ENCODE results near the gene KCNQ1.

The KCNQ1 gene

DNA sequence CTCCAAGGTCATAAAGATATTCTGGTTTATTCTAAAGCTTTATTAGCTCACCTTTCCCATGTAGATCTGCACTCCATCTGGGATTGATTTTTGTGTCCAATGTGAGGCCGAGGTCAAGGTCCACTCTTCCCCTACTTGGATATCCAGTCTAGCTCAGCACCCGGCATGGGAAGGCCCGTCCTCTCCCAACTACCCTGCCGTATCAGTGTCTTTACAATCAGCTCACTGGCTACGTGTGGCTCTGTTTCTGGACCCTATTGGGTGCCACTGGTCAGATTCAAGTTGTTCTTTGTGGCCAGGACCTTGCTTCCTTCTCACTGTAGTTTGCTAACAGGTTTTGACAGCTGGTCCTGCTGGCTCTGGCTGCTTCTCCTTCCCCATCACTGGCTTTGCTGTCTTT lies 224.1 kb downstream of the KCNQ1 start:
- DNase-seq (ENCODE audit: low read depth), result no peak

DNA sequence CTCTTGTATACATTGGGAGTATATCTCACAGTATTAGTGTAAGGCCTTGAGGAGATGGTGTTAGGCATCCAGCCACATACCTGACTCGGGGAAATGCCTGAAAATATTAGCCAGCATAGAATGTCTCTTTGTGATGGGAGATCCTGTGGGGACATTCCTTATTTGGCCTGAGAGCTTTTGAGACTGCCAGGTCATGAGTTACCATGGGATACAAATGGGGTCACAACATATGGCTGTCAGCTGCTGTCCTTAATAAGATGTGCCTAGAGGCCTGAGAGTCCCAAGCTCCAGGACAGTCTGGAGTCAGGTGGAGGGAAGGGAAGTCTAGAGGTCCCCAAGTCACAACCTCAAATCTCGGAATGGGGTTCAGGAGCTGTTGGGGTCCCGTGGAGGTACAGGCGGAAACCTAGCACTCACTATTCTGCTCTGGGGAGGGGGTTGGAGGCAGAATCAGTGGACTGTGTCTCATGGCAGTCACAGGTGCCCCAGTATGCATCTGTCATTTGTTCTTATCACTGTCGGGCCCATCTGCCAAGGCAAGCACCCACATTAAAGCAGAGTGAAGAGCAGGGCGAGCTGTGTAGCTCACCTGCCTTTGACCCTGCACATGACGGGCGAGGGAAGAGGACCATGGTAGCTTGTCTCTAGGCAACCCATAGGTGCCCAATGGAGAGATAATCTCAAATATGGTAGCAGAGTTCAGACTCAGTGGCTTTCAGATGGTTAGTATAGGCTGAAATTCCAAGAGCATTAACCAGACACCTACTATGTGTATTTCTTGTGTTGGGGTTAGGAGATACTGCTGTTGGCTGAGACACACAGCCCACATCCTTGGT lies 225.0 kb downstream of the KCNQ1 start:
- DNase-seq (ENCODE audit: low read depth), result no peak

DNA sequence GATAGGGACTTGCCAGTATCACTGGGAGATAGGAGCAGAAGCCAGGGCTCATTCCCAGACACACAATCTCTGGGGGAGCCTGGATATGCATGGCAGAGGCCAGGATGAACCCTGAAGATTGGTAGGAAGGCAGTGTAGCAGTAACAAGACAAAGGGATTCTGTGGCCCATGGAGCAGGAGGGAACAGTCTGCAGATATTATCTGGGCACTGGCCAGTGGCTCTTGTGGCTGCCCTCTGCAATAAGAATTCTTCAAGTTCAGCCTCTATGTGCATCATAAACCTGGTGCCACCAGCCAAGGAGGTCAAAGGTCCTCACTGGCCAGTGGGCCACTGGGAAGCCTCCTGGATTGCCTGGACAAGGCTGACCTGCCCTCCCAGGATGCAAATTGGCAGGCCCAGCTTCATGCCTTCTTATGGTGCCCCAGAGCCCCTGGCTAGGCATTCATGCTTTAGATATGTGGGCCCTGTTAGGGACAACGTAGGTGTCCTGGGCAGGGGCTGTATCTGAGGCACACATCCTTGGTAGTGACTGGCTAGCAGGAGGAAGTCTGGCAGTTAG lies 225.8 kb downstream of the KCNQ1 start:
- DNase-seq (ENCODE audit: low read depth), result no peak

DNA sequence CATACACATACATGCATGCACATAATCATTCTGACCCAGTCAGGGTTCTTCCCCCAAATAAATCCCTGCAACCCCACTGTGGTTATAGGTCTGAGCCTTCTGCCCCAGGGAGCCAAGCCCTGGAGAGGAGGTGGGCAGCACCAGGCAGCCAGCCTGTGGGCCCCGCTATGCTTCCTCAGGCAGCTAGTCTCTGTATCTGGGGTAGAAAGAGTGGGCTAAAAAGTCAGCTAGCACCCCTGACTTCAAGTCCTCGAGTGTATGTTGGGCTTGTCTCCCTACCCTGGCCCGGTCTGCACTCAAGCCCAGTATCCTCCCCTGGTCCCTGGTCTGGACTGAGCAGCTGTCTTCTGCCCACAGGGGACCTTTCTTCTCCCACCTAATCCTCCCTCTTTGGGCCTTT lies 226.9 kb downstream of the KCNQ1 start:
- no peak for DNase-seq (ENCODE audit: low read depth)

DNA sequence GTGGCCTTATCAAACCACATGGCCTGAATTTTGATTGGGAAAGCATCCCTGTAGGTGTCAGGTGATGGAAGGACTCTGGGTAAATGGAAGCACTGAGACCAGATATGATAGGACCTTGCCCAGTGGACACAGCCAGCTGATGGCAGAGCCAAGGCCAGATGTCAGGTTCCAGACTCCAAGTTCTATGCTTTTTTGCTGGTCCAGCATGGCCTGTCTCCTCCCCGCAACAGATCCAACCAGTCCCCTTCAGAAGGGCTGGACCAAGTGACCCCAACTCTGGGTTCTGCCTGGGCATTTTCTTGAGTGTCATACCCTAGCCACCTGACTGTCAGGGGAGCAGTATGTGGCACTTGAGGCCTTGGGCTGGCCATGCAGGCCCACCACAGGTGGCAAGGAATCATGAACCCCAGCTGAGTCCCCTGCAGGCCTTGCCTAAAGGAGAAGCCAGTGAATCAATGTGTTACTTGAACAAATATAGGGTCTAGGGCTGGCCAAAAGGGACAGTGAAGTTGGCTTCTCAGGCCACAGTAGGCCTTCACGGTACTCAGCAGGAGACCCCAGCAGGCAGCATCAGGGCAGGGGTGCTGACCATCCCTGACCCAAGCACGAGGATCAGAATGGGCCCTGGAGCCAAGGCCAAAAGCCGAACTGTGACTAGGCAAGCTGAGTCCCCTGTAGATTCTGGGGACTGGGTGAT lies 227.9 kb downstream of the KCNQ1 start:
- DNase-seq (ENCODE audit: low read depth), result no peak

DNA sequence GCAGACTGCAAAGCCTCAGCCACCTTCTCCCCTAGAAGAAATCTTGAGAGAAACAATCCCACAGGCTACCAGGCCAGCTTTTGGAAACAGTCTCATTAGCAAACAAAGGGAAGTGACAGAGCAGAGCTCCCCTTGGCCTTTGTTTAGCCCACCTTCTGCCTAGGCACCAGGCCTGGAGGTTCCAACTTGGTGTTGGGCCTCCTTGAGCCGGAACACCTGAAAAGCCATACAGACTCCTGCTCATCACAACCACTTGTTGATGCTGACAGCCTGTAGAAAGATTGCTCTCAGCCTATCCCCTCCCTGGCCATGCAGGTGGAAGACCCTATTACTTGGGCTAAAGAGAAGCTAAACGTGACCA lies 228.4 kb downstream of the KCNQ1 start:
- DNase-seq (ENCODE audit: low read depth), result no peak

DNA sequence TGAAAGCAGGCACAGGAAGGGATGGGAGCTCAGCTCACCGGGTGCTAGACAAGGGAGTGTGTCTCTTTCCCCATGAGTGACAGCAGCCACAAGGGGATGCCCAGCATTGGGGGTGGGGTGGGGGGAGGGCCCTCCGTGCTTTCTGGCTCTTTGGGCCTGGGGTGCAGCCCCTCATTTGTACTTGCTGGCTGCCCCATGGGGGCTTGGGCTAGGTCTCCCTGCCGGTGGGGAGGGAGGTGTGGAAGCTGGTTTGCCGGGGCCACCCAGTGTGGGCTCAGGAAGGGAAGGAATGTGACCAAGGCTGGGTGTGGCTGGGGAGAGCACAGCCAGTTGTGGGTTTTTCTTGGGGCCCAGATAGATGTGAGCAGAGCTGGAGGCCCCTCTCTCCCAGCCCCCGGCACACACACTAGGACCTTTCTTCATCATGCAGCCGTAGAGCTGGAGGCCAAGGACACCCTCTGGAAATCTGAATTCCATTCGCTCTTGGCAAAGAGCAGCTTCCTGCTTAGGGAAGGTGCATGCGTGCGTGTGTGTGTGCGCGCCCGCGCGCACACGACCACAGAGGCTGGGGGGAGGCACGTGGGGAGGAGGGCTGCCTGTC lies 229.2 kb downstream of the KCNQ1 start:
- no peak for DNase-seq (ENCODE audit: low read depth)

DNA sequence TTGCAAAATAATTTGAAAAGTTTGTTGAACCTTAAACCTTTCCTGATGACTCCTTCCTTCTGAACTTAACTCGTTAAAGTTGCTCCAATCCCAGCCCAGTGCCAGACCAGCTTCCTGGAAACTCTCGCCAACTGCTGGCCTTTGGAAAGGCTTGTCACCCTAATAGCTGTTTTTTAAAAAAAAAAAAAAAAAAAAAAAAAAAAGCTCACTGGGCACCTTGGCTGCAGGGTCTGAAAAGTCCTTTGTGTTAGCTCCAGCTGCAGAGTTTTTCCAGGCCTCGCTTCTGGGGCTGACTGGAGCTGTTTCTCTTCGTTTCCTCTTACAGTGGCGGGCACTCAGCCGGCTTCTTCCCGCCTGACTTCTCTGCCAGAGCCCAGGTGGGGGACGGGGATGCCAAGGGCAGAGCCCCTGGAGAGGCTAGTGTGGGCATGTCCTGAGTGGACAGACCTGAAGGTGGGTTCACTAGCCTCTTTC lies 229.9 kb downstream of the KCNQ1 start:
- DNase-seq (ENCODE audit: low read depth), result no peak

DNA sequence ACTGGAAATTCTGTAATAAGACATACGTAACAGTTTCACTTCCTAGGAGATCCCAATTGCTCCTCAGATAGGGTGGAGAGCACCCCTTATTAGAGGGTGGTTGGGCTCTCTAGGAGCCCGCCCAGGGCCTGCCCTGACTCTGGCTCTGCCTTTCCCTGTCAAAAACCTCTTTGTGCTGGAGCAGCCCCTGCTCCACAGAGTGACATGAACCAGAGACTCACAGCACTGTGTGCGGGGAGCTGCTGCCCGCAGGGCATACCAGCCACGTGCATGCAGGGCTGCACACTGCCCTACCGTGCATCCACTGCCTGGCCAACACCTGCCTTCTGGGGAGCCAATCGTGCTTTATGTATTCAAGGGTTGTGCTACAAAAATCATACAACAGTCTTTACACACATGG lies 230.7 kb downstream of the KCNQ1 start:
- DNase-seq (ENCODE audit: low read depth), result no peak

DNA sequence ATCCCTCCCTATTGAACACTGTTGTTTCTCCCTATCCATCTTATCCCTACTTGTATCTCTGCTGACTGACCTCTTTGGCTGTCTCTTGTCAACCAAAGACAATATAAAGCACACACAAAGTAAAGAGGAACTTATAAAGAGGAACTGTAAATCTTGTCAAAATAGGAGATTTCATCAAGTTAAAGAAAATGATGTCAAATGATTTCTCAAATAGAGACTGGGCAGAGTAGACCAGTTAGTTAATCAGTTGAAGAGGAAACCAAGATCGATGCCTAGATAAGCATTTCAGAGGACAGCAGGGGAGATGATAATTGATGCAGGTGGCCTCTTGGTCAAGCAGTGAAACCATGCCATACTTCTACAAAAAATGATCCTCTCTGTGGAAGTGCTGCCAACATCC lies 232.3 kb downstream of the KCNQ1 start:
- no peak for DNase-seq (ENCODE audit: low read depth)

DNA sequence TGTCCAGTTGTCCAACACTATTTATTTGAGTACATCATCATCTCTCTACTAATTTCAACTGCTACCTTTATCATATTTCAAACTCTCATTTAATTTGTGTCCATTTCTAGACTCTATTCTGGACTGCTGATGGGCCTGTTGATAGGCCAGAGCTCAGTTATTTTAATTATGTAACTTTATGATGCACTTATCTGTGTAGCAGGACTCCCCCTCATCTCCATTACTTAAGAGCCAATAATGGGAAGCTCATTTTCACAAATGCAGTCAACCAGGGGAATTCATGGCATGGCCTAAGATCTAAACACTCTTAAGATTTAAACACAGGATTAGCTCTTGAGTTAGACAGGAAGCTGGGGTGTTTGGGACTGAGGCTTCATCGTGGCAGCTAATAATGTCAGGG lies 233.6 kb downstream of the KCNQ1 start:
- DNase-seq (ENCODE audit: low read depth), result no peak

DNA sequence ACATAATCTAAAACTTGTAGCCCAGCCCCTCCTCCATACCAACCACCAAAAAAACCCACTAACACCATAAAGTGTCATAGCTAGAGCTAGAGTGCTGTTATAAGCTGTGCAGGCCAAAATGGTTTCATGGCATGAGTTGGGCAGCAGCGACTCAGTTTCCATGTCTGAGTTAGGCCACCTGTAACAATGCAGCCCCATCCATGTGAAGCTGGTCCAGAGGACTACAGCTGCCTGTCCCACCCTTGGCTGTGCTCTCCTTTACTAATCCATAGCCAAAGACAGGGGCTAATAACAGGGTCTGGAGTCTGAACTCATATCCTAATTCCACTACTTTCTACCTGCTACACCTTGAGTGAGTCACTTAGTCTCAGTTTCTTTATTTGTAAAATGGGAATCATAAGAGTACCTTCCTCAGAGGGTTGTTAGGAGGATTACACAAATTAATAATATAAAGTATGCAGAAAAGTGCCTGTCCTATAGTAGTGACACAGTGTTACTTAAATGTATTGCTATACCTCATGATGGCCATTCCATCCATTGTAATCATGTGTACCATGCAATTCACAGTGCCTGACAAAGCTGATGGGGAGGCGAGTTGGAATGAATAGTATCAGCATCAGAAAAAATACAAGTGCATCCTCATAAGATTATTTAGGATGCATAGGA lies 234.3 kb downstream of the KCNQ1 start:
- no peak for DNase-seq (ENCODE audit: low read depth)

DNA sequence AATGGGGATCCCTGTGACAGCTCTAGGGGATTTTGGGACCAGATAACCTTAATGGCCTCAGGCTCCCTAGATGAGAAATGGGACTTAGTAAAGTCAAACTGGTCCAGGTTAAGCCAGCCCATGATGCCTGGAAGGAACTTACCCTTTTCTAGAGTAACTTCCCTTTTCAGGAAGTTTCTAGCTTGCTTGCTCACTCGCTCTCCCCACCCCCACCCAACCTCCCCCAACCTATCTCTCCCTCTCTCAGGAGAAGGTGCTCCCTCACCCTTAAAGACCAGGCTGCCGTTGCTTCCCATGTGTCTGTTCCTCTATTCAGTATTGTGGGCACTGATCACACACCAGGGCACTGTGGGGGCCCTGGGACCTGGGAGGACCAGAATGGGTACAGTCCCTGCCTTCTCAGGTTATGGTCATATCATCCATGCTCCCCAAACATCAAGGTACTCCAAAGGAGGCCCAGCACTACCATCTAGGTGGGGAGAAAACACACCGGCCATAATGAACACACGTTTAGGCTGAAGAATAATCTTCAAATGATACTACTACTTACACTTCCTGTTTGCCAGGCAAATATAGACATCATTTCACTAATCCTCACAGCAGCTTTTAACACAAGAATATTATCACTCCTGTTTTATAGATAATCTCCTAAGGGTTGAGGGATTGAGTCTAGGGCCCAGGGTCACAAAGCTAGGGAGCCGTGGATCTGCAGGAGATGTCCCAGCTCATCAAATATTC lies 236.8 kb downstream of the KCNQ1 start:
- DNase-seq (ENCODE audit: low read depth), result no peak

DNA sequence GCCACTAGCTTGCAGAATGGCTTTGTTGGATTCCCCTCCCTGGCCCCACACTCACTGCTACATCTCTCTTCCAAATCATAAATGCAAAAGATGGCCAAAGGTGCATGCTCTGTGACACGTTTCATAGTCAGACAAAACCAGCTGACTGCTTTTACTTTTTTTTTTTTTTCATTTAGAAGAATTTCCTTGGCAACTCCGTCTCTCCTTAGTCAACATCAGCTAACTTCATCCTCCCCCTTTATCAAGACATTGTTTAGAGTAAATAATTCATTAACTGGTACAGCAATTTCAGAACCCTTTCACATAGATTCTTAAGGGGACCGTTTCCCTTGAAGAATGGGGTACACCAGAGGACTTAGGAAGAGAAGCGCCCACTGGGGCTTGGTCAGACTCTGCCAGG lies 239.0 kb downstream of the KCNQ1 start:
- no peak for DNase-seq (ENCODE audit: low read depth)

DNA sequence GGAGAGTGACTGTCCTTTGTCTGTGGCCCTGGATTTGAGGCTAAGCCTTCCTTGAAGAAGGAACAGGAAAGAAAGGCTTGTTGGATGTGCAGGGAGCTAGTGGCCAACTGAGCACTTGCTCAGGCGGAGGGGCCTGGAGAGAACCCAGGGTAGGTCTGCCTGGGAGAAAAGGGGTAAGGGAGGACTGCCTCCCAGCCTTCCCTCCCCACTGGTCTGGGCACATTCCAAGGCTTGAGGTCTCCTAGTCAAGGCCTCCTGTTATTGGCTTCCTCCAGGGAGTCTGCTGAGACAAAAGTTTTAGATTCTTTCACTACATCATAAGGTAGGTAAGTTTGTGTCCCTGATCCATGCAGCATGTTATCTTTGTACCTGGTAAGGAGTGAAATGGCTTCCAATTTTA lies 239.8 kb downstream of the KCNQ1 start:
- DNase-seq (ENCODE audit: low read depth), result no peak

DNA sequence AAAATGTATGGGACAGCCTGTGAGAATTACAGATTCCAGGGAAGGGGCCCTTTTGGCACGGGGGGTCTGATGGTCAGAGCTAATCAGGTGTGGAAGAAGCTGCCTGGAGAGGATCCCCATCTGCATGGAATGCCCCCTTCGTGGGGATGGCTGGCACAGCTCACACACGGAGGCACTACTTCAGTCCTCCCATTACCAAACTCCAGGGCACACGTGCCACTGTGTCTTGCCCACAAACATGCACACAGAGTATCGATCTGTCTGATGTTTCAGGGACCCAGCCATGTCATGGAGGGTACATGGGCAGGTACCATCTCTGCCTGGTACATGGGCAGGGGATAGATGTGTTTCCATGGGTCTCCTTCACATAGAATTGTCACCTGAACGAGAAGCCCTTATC lies 240.2 kb downstream of the KCNQ1 start:
- no peak for DNase-seq (ENCODE audit: low read depth)

DNA sequence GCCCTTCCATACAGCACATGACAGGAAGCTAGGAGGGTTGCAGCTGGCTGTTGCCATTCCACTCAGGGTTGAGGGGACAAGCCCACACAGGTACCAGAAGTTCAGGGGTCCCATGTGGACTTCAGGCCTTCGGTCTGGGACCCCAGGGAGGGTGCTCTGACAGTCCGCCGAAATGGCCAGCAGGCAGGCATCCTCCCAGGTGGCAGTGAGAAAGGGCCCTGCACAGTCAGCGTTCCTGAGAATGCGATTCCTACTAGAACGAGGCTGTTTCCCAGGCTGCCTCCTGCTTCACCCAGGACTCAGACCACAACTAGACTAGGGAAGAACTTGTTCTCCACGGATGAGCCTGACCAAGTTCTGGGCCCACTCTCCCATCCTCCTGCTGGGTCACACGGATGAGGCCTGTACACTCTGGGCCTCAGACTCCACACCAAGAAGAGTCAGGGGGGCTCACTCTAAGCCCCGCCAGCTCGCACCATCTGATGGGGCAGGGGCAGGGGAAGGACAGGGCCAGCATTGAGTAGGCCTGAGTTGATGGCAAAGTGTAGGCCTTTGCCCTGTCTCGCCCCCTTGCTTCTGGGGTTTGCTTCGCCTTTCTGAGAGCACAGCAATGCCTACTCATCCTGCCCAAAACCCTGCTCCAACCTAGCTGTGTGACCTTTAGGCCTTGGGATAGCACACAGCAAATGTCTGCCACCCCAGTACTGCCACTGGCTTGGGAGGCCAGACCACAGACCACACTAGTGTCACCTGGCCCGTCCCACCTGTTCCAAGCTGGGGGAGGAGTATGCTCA lies 241.0 kb downstream of the KCNQ1 start:
- no peak for DNase-seq (ENCODE audit: low read depth)

DNA sequence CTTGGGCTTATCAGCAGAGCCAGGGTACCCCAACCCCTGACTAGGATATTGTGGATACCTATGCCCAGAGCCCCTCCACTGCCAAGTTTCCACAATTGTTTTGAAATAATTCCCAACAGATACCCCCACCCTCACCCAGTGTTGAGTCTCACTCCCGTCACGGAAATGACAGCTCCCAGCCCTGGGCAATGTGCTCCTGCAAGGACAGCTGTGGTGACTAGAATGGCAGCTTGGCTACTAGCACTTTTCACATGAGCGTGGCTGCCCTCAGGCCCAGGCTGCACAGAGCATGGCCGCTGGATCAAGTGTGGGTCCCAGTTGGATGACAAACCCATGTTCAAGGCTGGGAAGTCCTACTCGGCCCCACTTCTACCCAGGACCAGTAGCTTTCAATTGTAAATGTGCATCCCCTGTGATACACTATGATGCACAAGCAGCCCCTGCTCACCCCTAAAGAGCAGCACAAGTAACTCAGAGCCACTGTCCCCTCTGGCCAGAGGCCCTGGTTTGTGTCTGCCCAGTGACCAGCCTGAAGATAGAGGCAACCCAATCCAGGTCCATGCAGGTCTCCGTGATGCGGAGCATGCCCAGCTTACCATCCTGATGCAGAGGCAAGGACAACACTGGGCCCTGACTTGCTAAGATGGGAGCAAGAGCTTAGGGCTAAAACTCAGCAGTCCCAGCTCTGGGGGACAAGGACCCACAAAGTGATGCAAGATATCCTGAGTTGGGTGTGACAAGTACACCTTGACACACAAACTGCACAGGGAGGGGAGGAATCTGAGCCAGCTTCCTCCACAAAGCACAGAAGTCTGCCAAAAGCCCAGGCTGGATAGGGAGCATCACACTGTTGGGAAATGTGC lies 241.8 kb downstream of the KCNQ1 start:
- DNase-seq (ENCODE audit: low read depth), result no peak

DNA sequence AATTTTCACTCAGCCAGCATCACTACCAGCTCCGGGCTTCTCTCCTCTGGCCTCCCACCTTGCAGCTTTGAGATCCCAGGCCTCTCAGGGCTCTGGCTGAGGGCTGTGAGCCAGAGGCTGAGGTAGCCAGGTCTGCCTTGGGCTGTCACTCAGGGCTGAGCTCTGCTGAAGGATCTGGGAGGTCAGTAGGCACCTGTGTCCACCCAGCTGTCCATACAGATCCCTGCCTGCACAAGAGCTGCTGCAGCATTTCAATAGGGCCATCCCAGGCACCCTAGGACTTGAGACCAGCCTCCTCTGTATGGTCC lies 242.4 kb downstream of the KCNQ1 start:
- DNase-seq (ENCODE audit: low read depth), result no peak

DNA sequence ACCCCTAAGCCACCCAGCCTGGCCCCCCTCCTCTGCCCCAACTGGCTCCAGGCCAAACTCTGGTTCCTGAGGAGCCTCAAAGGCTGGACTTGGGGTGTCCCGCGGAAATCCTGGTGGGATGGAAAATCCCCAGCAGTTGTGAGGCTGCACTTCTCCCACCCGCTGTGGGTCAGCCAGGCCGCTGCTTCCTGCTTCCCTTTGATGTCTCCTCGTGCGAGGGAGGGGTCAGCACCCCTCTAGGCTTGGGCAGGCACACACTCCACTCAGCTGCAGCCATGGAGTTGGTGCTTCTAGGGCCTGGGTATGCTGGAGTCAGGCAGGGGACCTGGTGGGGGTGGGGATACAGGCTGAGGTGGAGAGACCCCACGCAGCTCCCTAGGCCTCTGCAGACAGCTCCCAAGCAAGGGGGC lies 243.0 kb downstream of the KCNQ1 start:
- DNase-seq (ENCODE audit: low read depth), result no peak
